ENCODE data around the gene ATXN7L1.

ATXN7L1 gene, protein sequence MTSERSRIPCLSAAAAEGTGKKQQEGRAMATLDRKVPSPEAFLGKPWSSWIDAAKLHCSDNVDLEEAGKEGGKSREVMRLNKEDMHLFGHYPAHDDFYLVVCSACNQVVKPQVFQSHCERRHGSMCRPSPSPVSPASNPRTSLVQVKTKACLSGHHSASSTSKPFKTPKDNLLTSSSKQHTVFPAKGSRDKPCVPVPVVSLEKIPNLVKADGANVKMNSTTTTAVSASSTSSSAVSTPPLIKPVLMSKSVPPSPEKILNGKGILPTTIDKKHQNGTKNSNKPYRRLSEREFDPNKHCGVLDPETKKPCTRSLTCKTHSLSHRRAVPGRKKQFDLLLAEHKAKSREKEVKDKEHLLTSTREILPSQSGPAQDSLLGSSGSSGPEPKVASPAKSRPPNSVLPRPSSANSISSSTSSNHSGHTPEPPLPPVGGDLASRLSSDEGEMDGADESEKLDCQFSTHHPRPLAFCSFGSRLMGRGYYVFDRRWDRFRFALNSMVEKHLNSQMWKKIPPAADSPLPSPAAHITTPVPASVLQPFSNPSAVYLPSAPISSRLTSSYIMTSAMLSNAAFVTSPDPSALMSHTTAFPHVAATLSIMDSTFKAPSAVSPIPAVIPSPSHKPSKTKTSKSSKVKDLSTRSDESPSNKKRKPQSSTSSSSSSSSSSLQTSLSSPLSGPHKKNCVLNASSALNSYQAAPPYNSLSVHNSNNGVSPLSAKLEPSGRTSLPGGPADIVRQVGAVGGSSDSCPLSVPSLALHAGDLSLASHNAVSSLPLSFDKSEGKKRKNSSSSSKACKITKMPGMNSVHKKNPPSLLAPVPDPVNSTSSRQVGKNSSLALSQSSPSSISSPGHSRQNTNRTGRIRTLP

GRCh38 chr7:105876091-105876963, at the start of gene ATXN7L1:
Gene ATXN7L1, minus strand, starts transcription at chr7:105876599. Its CDS starts 41 bp downstream, at chr7:105876558.
- Histone ChIP-seq H3K27me3 (ENCODE audit: control insufficient read depth in 1 of 2, insufficient read depth in 2 of 2, low read length in 2 of 2) (no peaks in the 10 kb centered on the region), H3K4me3 (ENCODE audit: low read length in 2 of 2) (peak within 1 kb of the TSS; percentile 94), H3K36me3 (ENCODE audit: control insufficient read depth in 2 of 2, insufficient read depth in 2 of 2, low read length in 2 of 2) (no peaks in the 10 kb centered on the region), H3K4me1 (ENCODE audit: control insufficient read depth, insufficient read depth, low read length) (peaks cover 36% of the 10 kb centered on the region), H3K27ac (ENCODE audit: low read length) (peak within 1 kb of the TSS; percentile 96), H3K9me3 (ENCODE audit: control insufficient read depth in 2 of 2, low read length in 2 of 2) (no peaks in the 10 kb centered on the region), H3K9ac (ENCODE audit: low read length in 2 of 2) (peak within 1 kb of the TSS; percentile 88 to 99)

- H3K27ac ChIP-seq (ENCODE audit: low read length) = no peak overlapping the region
- H3K27me3 ChIP-seq (ENCODE audit: control insufficient read depth in 1 of 2, insufficient read depth in 2 of 2, low read length in 2 of 2) = no peaks in the 10 kb centered on the region
- H3K9me3 ChIP-seq (ENCODE audit: control insufficient read depth in 2 of 2, low read length in 2 of 2) = no peaks in the 10 kb centered on the region
- no peaks in the 10 kb centered on the region for H3K4me1 ChIP-seq (ENCODE audit: control insufficient read depth, insufficient read depth, low read length)
- no peak overlapping the region for H3K9ac ChIP-seq (ENCODE audit: low read length in 2 of 2)
- H3K4me3 ChIP-seq (ENCODE audit: low read length in 2 of 2) = no peak overlapping the region
- H3K36me3 ChIP-seq (ENCODE audit: control insufficient read depth in 2 of 2, insufficient read depth in 2 of 2, low read length in 2 of 2) = peaks cover 10 to 14% of the 10 kb centered on the region in 2 donors
Measured at GRCh38 chr7:105926131-105926530, 49.7 kb upstream of the ATXN7L1 start.

DNA sequence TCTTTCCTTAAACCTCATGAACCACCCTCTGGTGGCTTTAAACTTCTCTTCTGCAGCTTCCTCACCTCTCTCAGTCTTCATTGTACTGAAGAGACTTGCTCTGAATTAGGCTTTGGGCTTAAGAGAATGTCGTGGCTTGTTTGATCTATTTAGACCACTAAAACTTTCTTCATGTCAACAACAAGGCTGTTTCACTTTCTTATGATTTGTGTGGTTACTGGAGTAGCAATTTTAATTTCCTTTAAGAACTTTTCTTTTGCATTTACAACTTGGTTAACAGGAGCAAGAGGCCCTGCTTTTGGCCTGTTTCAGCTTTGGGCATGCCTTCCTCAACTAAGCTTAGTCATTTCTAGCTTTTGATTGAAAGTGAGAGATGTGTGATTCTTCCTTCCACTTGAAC, 48.5 kb upstream of the ATXN7L1 start:
- Histone ChIP-seq H3K9me3 (ENCODE audit: control insufficient read depth in 2 of 2, low read length in 2 of 2) (no peaks in the 10 kb centered on the region), H3K27ac (ENCODE audit: low read length) (no peak overlapping the region), H3K27me3 (ENCODE audit: control insufficient read depth in 1 of 2, insufficient read depth in 2 of 2, low read length in 2 of 2) (no peaks in the 10 kb centered on the region), H3K36me3 (ENCODE audit: control insufficient read depth in 2 of 2, insufficient read depth in 2 of 2, low read length in 2 of 2) (peaks cover 10 to 17% of the 10 kb centered on the region in 2 donors), H3K4me1 (ENCODE audit: control insufficient read depth, insufficient read depth, low read length) (no peaks in the 10 kb centered on the region), H3K4me3 (ENCODE audit: low read length in 2 of 2) (no peak overlapping the region), H3K9ac (ENCODE audit: low read length in 2 of 2) (no peak overlapping the region)

- H3K36me3 ChIP-seq (ENCODE audit: control insufficient read depth in 2 of 2, insufficient read depth in 2 of 2, low read length in 2 of 2) = peaks cover 18 to 20% of the 10 kb centered on the region in 2 donors
- H3K9ac ChIP-seq (ENCODE audit: low read length in 2 of 2) = no peak overlapping the region
- H3K4me1 ChIP-seq (ENCODE audit: control insufficient read depth, insufficient read depth, low read length) = no peaks in the 10 kb centered on the region
- H3K27ac ChIP-seq (ENCODE audit: low read length) = no peak overlapping the region
- no peaks in the 10 kb centered on the region for H3K27me3 ChIP-seq (ENCODE audit: control insufficient read depth in 1 of 2, insufficient read depth in 2 of 2, low read length in 2 of 2)
- no peak overlapping the region for H3K4me3 ChIP-seq (ENCODE audit: low read length in 2 of 2)
- H3K9me3 ChIP-seq (ENCODE audit: control insufficient read depth in 2 of 2, low read length in 2 of 2) = no peaks in the 10 kb centered on the region
Measured at GRCh38 chr7:105920766-105921165, 44.4 kb upstream of the ATXN7L1 start.

DNA sequence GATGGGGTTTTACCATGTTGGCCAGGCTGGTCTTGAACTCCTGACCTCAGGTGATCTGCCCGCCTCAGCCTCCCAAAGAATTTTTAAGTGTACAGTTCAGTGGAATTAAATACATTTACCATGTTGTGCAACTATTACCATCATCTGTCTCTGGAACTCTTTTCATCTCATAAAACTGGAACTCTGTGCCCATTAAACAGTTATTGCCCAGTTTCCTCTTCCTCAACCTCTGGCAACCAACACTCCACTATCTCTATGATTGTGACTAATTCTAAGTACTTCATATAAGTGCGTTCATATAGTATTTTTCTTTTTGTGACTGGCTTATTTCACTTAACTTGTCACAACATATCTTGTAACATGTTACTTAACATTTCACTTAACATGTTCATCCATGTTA, 41.3 kb upstream of the ATXN7L1 start:
- H3K27ac ChIP-seq (ENCODE audit: low read length) = no peak overlapping the region
- H3K36me3 ChIP-seq (ENCODE audit: control insufficient read depth in 2 of 2, insufficient read depth in 2 of 2, low read length in 2 of 2) = peaks cover 17 to 18% of the 10 kb centered on the region in 2 donors
- no peaks in the 10 kb centered on the region for H3K9me3 ChIP-seq (ENCODE audit: control insufficient read depth in 2 of 2, low read length in 2 of 2)
- no peak overlapping the region for H3K9ac ChIP-seq (ENCODE audit: low read length in 2 of 2)
- no peak overlapping the region for H3K4me3 ChIP-seq (ENCODE audit: low read length in 2 of 2)
- no peaks in the 10 kb centered on the region for H3K4me1 ChIP-seq (ENCODE audit: control insufficient read depth, insufficient read depth, low read length)
- H3K27me3 ChIP-seq (ENCODE audit: control insufficient read depth in 1 of 2, insufficient read depth in 2 of 2, low read length in 2 of 2) = no peaks in the 10 kb centered on the region

GRCh38 chr7:105916603-105917002, 40.2 kb upstream of the ATXN7L1 start:
- no peak overlapping the region for H3K27ac ChIP-seq (ENCODE audit: low read length)
- no peak overlapping the region for H3K4me3 ChIP-seq (ENCODE audit: low read length in 2 of 2)
- H3K9me3 ChIP-seq (ENCODE audit: control insufficient read depth in 2 of 2, low read length in 2 of 2) = no peaks in the 10 kb centered on the region
- H3K4me1 ChIP-seq (ENCODE audit: control insufficient read depth, insufficient read depth, low read length) = no peaks in the 10 kb centered on the region
- H3K9ac ChIP-seq (ENCODE audit: low read length in 2 of 2) = no peak overlapping the region
- H3K27me3 ChIP-seq (ENCODE audit: control insufficient read depth in 1 of 2, insufficient read depth in 2 of 2, low read length in 2 of 2) = no peaks in the 10 kb centered on the region
- H3K36me3 ChIP-seq (ENCODE audit: control insufficient read depth in 2 of 2, insufficient read depth in 2 of 2, low read length in 2 of 2) = peaks cover 17 to 18% of the 10 kb centered on the region in 2 donors

GRCh38 chr7:105913947-105914346, 37.5 kb upstream of the ATXN7L1 start:
- H3K9me3 ChIP-seq (ENCODE audit: control insufficient read depth in 2 of 2, low read length in 2 of 2) = no peaks in the 10 kb centered on the region
- H3K9ac ChIP-seq (ENCODE audit: low read length in 2 of 2) = no peak overlapping the region
- no peak overlapping the region for H3K27ac ChIP-seq (ENCODE audit: low read length)
- H3K36me3 ChIP-seq (ENCODE audit: control insufficient read depth in 2 of 2, insufficient read depth in 2 of 2, low read length in 2 of 2) = peaks cover 17 to 20% of the 10 kb centered on the region in 2 donors
- H3K4me1 ChIP-seq (ENCODE audit: control insufficient read depth, insufficient read depth, low read length) = no peaks in the 10 kb centered on the region
- H3K4me3 ChIP-seq (ENCODE audit: low read length in 2 of 2) = no peak overlapping the region
- H3K27me3 ChIP-seq (ENCODE audit: control insufficient read depth in 1 of 2, insufficient read depth in 2 of 2, low read length in 2 of 2) = no peaks in the 10 kb centered on the region

DNA sequence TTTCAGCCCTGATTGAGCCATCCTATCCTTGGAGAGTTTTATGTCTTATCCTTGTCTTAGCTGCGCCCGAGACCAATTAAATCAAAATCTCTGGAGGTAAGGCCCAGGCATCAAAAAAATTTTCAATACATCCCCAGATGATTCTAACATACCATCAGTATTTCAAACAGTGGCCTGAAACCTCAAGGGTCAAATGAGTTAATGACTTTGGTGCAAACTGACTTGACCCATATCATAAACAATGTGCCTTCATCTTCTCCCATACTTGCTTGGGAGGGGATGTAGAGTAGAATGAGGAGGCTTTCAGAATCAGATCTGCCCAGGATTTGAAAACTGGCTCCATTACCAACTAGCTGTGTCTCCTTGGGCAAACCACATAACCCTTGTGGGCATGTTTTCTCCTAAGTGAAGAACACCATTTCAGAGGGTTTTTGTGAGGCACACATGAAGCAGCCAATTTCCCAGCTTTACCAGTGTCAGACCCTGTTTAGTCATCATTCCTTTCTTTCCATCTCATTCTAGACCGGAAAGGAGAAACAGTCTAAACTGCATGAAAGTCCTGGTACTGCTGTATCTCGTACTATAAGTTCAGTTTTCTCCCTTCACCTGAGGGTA, 35.7 kb upstream of the ATXN7L1 start:
- Histone ChIP-seq H3K9me3 (ENCODE audit: control insufficient read depth in 2 of 2, low read length in 2 of 2) (no peaks in the 10 kb centered on the region), H3K36me3 (ENCODE audit: control insufficient read depth in 2 of 2, insufficient read depth in 2 of 2, low read length in 2 of 2) (peaks cover 14 to 18% of the 10 kb centered on the region in 2 donors), H3K4me1 (ENCODE audit: control insufficient read depth, insufficient read depth, low read length) (peaks cover 5% of the 10 kb centered on the region), H3K27me3 (ENCODE audit: control insufficient read depth in 1 of 2, insufficient read depth in 2 of 2, low read length in 2 of 2) (no peaks in the 10 kb centered on the region), H3K4me3 (ENCODE audit: low read length in 2 of 2) (no peak overlapping the region), H3K9ac (ENCODE audit: low read length in 2 of 2) (no peak overlapping the region), H3K27ac (ENCODE audit: low read length) (no peak overlapping the region)

DNA sequence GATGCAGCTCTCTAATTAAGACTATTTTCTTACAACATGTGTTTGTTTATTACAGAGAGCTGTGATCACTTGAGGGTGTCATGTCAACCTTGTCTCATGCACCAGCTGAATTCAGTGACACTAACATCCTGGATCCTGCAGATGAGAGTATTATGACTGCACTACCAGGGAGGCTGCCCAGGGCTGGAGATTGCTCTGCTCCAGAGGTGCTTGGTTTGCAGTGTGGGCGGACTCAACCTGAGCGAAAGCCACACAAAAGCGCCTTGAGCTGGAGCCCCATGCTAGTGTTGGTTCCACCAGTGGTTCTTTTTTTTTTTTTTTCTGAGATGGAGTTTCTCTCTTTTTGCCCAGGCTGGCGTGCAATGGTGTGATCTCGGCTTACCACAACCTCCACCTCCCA, 33.8 kb upstream of the ATXN7L1 start:
- no peak overlapping the region for H3K9ac ChIP-seq (ENCODE audit: low read length in 2 of 2)
- H3K27me3 ChIP-seq (ENCODE audit: control insufficient read depth in 1 of 2, insufficient read depth in 2 of 2, low read length in 2 of 2) = no peaks in the 10 kb centered on the region
- H3K27ac ChIP-seq (ENCODE audit: low read length) = no peak overlapping the region
- H3K4me1 ChIP-seq (ENCODE audit: control insufficient read depth, insufficient read depth, low read length) = peaks cover 12% of the 10 kb centered on the region
- H3K36me3 ChIP-seq (ENCODE audit: control insufficient read depth in 2 of 2, insufficient read depth in 2 of 2, low read length in 2 of 2) = peaks cover 4 to 13% of the 10 kb centered on the region in 2 donors
- no peak overlapping the region for H3K4me3 ChIP-seq (ENCODE audit: low read length in 2 of 2)
- H3K9me3 ChIP-seq (ENCODE audit: control insufficient read depth in 2 of 2, low read length in 2 of 2) = no peaks in the 10 kb centered on the region

DNA sequence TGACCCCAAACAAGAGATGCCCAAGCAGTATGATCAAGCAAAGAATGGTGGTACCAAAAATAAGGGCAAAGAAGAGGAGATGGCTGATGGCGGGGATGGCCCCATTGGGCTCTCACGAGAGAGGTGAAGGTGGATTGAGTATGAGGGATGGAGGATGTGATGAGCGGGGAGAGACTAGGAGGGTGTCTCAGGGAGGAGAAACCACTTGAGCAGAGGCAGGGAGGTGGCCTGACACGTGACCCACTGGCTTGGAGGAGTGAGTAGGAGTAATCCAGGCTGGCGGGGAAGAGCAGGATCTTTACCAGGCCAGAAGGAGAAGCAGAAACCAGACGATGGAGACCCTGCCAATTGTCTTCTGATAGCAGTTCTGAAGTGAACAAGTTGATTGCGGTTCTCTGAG, 33.3 kb upstream of the ATXN7L1 start:
- no peak overlapping the region for H3K27ac ChIP-seq (ENCODE audit: low read length)
- H3K9ac ChIP-seq (ENCODE audit: low read length in 2 of 2) = no peak overlapping the region
- peaks cover 4 to 13% of the 10 kb centered on the region in 2 donors for H3K36me3 ChIP-seq (ENCODE audit: control insufficient read depth in 2 of 2, insufficient read depth in 2 of 2, low read length in 2 of 2)
- H3K9me3 ChIP-seq (ENCODE audit: control insufficient read depth in 2 of 2, low read length in 2 of 2) = no peaks in the 10 kb centered on the region
- H3K27me3 ChIP-seq (ENCODE audit: control insufficient read depth in 1 of 2, insufficient read depth in 2 of 2, low read length in 2 of 2) = no peaks in the 10 kb centered on the region
- no peak overlapping the region for H3K4me3 ChIP-seq (ENCODE audit: low read length in 2 of 2)
- peaks cover 12% of the 10 kb centered on the region for H3K4me1 ChIP-seq (ENCODE audit: control insufficient read depth, insufficient read depth, low read length)

Data from stomach smooth muscle (tissue), 2 donors.